Esophagus muscularis mucosa (tissue), 4 donors: Measurements from ENCODE around the gene HYAL1. TPM values are rescaled to one million over a fixed set of nuclear protein-coding genes. Genes with fewer than 3 reads are reported as not detected.

ENCODE experiments used
- DNase-seq: peaks from one replicate; pipeline ENCODE4 v3.0.0-alpha.2; 2017; ENCODE audit errors: extremely low spot score
- H3K27ac ChIP-seq, 4 donors: fragments of 200-600 bp; sonication (generic); replicated peaks in 1 of 4; 1 replicate in 3 of 4; 2 replicates in 1 of 4; pipeline ENCODE4 v1.5.1; 2016 to 2019; ENCODE audit warnings: mild to moderate bottlenecking in 1 of 4
- H3K27me3 ChIP-seq, 4 donors: fragments of 200-600 bp; sonication (generic); one replicate each; pipeline versions ENCODE4 v1.5.1 to v1.6.0; 2016 to 2019
- H3K36me3 ChIP-seq, 4 donors: fragments of 200-600 bp; sonication (generic); one replicate each; pipeline ENCODE4 v1.5.1; 2016 to 2019
- H3K4me1 ChIP-seq, 4 donors: fragments of 200-600 bp; sonication (generic); one replicate each; pipeline ENCODE4 v1.5.1; 2016 to 2019
- H3K4me3 ChIP-seq, 4 donors: fragments of 200-600 bp; sonication (generic); 1 replicate in 2 of 4; 2 replicates in 2 of 4; pipeline ENCODE4 v1.5.1; 2016 to 2019; ENCODE audit warnings: mild to moderate bottlenecking in 4 of 4, moderate library complexity in 1 of 4
- H3K9me3 ChIP-seq, 4 donors: fragments of 200-600 bp; sonication (generic); 1 replicate in 3 of 4; 2 replicates in 1 of 4; pipeline ENCODE4 v1.5.1; 2016 to 2019
- CTCF ChIP-seq, 3 experiments: fragments of 200-600 bp in 2 of 3; fragments of 450-650 bp in 1 of 3; sonication (generic) in 2 of 3; IDR thresholded peaks; one replicate each; pipeline ENCODE4 v1.5.1; 2017 to 2019; ENCODE audit warnings: antibody characterized with exemption in 3 of 3, mild to moderate bottlenecking in 2 of 3, moderate library complexity in 1 of 3
- EP300 ChIP-seq: sonication (generic); formaldehyde crosslinking; IDR thresholded peaks from one replicate; pipeline ENCODE4 v1.6.1; 2017; ENCODE audit warnings: antibody characterized with exemption
- POLR2A ChIP-seq: fragments of 450-650 bp; IDR thresholded peaks from one replicate; pipeline ENCODE4 v1.6.1; 2017; ENCODE audit warnings: antibody characterized with exemption, moderate library complexity, mild to moderate bottlenecking, low read depth
- POLR2AphosphoS5 ChIP-seq, 2 donors: sonication (generic); formaldehyde crosslinking; IDR thresholded peaks; one replicate each; pipeline ENCODE4 v1.6.1; 2017; ENCODE audit warnings: antibody characterized with exemption in 2 of 2
- WGBS: methylation state at CpG from one replicate; pipeline ENCODE4 v1.1.5; 2018; 5-methylcytosine and 5-hydroxymethylcytosine counted together
- intact Hi-C: fragments of 100-400 bp; cut with DNase I; formaldehyde crosslinking; loops from one replicate; pipeline ENCODE4 v1.15.1; 2023
- total RNA-seq, 4 donors: library from RNA; depleted of rRNA; stranded (reverse); fragments of >200 nt; gene quantifications; one replicate each; pipeline versions ENCODE4 v1.1.0 to v1.2.1, GENCODE V29; 2016

The HYAL1 gene
- total RNA-seq, 4 donors from 2014 or later = 8.3 to 15.6 (median 9.0) TPM

- peaks cover 48 to 68% (median 62%) of the 10 kb centered on the region in 4 donors for H3K4me1 ChIP-seq
- H3K27ac ChIP-seq = peak within 1 kb of the TSS; percentile 83 to 93 (median 92)
- H3K27me3 ChIP-seq = no peaks in the 10 kb centered on the region
- WGBS = 9% methylated on average over 15 of the region's 55 CpGs
- no peaks in the 10 kb centered on the region for H3K9me3 ChIP-seq
- intact Hi-C loops = no loop called here
- TF ChIP-seq POLR2AphosphoS5 (IDR thresholded peaks at IDR 0.05) (peak; percentile 96 to 97), EP300 (no peak), CTCF (IDR thresholded peaks at IDR 0.05) (peak in 1 of 3 experiments; percentile 20), POLR2A (peak; percentile 62)
- peak within 1 kb of the TSS; percentile 85 to 100 (median 98) for H3K4me3 ChIP-seq
- peak; percentile 99 for DNase-seq
- peaks cover 34 to 67% (median 56%) of the 10 kb centered on the region in 4 donors for H3K36me3 ChIP-seq
These were observed 24.7 kb upstream of the HYAL1 start, which contains the start of gene TUSC2 for GRCh38 chr3:50327943-50328691. Gene TUSC2 (minus strand): TSS chr3:50328223. CDS start chr3:50328099, 124 bp downstream.

GRCh38 chr3:50327129-50327528, 23.8 kb upstream of the HYAL1 start:
- Histone ChIP-seq H3K27ac (peak overlapping the region; percentile 83 to 93 (median 92)), H3K36me3 (peaks cover 34 to 57% (median 52%) of the 10 kb centered on the region in 4 donors), H3K27me3 (no peaks in the 10 kb centered on the region), H3K4me3 (peak overlapping the region; percentile 85 to 100 (median 98)), H3K4me1 (peaks cover 38 to 68% (median 60%) of the 10 kb centered on the region in 4 donors), H3K9me3 (no peaks in the 10 kb centered on the region)
- TF ChIP-seq CTCF (IDR thresholded peaks at IDR 0.05) (no peak), POLR2AphosphoS5 (IDR thresholded peaks at IDR 0.05) (no peak), POLR2A (no peak), EP300 (no peak)
- DNase-seq = no peak
- intact Hi-C loops = no loop called here
- WGBS = 66% methylated on average over 4 of the region's 4 CpGs

- intact Hi-C loops = no loop called here
- H3K4me1 ChIP-seq = peaks cover 33 to 70% (median 65%) of the 10 kb centered on the region in 4 donors
- H3K36me3 ChIP-seq = peaks cover 25 to 47% (median 42%) of the 10 kb centered on the region in 4 donors
- H3K9me3 ChIP-seq = no peaks in the 10 kb centered on the region
- TF ChIP-seq POLR2A = no peak
- no peak for TF ChIP-seq CTCF (IDR thresholded peaks at IDR 0.05)
- no peak for TF ChIP-seq EP300
- TF ChIP-seq POLR2AphosphoS5 (IDR thresholded peaks at IDR 0.05) = no peak
- no peak for DNase-seq
- no peak overlapping the region for H3K4me3 ChIP-seq
- H3K27me3 ChIP-seq = no peaks in the 10 kb centered on the region
- WGBS = 88% methylated on average over 8 of the region's 8 CpGs
- peak overlapping the region in 1 of 4 donors; percentile 95 for H3K27ac ChIP-seq
These were observed 22.8 kb upstream of the HYAL1 start for GRCh38 chr3:50326182-50326541.

- Histone ChIP-seq H3K36me3 (peaks cover 20 to 42% (median 37%) of the 10 kb centered on the region in 4 donors), H3K9me3 (no peaks in the 10 kb centered on the region), H3K4me1 (peaks cover 34 to 71% (median 67%) of the 10 kb centered on the region in 4 donors), H3K27me3 (no peaks in the 10 kb centered on the region), H3K4me3 (no peak overlapping the region), H3K27ac (peak overlapping the region in 3 of 4 donors; percentile 93 to 95 (median 93))
- no peak for TF ChIP-seq CTCF (IDR thresholded peaks at IDR 0.05)
- no peak for TF ChIP-seq POLR2AphosphoS5 (IDR thresholded peaks at IDR 0.05)
- TF ChIP-seq EP300 = no peak
- no peak for TF ChIP-seq POLR2A
- intact Hi-C loops = no loop called here
- 85% methylated on average over 11 of the region's 11 CpGs for WGBS
- DNase-seq = no peak
These were observed 22.3 kb upstream of the HYAL1 start for GRCh38 chr3:50325497-50326181.
